HEK293 (cell line): ENCODE results near the gene DOCK9.

Experiments
- CTCF ChIA-PET: fragments of 350-600 bp; formaldehyde crosslinking; extraction: SDS; loops from one replicate; lab custom pipeline; 2021; ENCODE audit warnings: antibody characterized with exemption; lab: Yijun Ruan, JAX
- POLR2A ChIA-PET: fragments of 300-600 bp; formaldehyde crosslinking; extraction: SDS; loops from one replicate; lab custom pipeline; 2020; ENCODE audit warnings: antibody characterized with exemption, inconsistent platforms; lab: Yijun Ruan, JAX
- H3K27ac ChIP-seq: fragments of 200-500 bp; sonication (Bioruptor generic); 2 replicates; pipeline ENCODE4 v1.5.1; 2014; ENCODE audit warnings: low read depth, low read length, control low read depth, inconsistent platforms; ENCODE audit errors: extremely low read depth
- H3K36me3 ChIP-seq, 2 experiments: fragments of 200-500 bp in 1 of 2; sonication (Bioruptor generic) in 1 of 2; 1 replicate in 1 of 2; 2 replicates in 1 of 2; pipeline ENCODE4 v1.5.1; 2014 to 2017; ENCODE audit warnings: inconsistent platforms in 2 of 2, low read length in 2 of 2; ENCODE audit not compliant: control insufficient read depth in 2 of 2, insufficient read depth in 1 of 2
- H3K4me1 ChIP-seq: fragments of 200-500 bp; sonication (Bioruptor generic); 2 replicates; pipeline ENCODE4 v1.5.1; 2014; ENCODE audit warnings: mild to moderate bottlenecking, low read length, inconsistent platforms; ENCODE audit not compliant: control insufficient read depth, insufficient read depth
- H3K4me3 ChIP-seq: 2 replicates; pipeline ENCODE4 v1.5.1; 2011; ENCODE audit warnings: low read depth, mild to moderate bottlenecking, control low read depth, low read length, moderate library complexity
- H3K9me3 ChIP-seq: fragments of 200-500 bp; sonication (Bioruptor generic); 2 replicates; pipeline ENCODE4 v1.5.1; 2014; ENCODE audit warnings: low read depth, low read length, inconsistent platforms; ENCODE audit not compliant: control insufficient read depth, insufficient read depth
- KLF10 ChIP-seq: fragments of 450-650 bp; IDR thresholded peaks from 2 replicates; pipeline ENCODE4 v1.5.1; 2018; ENCODE audit warnings: missing biosample characterization, mild to moderate bottlenecking, missing genetic modification characterization
- KLF9 ChIP-seq: fragments of 450-650 bp; formaldehyde crosslinking; IDR thresholded peaks from 2 replicates; pipeline ENCODE4 v1.5.1; 2016; ENCODE audit warnings: missing biosample characterization, missing genetic modification characterization, low read depth
- SP2 ChIP-seq: fragments of 450-650 bp; formaldehyde crosslinking; IDR thresholded peaks from 2 replicates; pipeline ENCODE4 v1.5.1; 2016; ENCODE audit warnings: missing biosample characterization, missing genetic modification characterization
- YY2 ChIP-seq: fragments of 450-650 bp; formaldehyde crosslinking; IDR thresholded peaks from 2 replicates; pipeline ENCODE4 v1.5.1; 2016; ENCODE audit warnings: missing biosample characterization, missing genetic modification characterization
- ZNF138 ChIP-seq: fragments of 450-650 bp; formaldehyde crosslinking; IDR thresholded peaks from 2 replicates; pipeline ENCODE4 v1.5.1; 2016; ENCODE audit warnings: missing biosample characterization, missing genetic modification characterization, borderline replicate concordance
- ZNF157 ChIP-seq: fragments of 450-650 bp; formaldehyde crosslinking; IDR thresholded peaks from 2 replicates; pipeline ENCODE4 v1.5.1; 2016; ENCODE audit warnings: missing biosample characterization, missing genetic modification characterization
- ZNF169 ChIP-seq: fragments of 450-650 bp; formaldehyde crosslinking; IDR thresholded peaks from 2 replicates; pipeline ENCODE4 v1.5.1; 2016; ENCODE audit warnings: missing biosample characterization, missing genetic modification characterization
- ZNF184 ChIP-seq: fragments of 450-650 bp; IDR thresholded peaks from 2 replicates; pipeline ENCODE4 v1.5.1; 2018; ENCODE audit warnings: missing biosample characterization, mild to moderate bottlenecking, missing genetic modification characterization
- ZNF266 ChIP-seq: fragments of 450-650 bp; formaldehyde crosslinking; IDR thresholded peaks from 2 replicates; pipeline ENCODE4 v1.5.1; 2016; ENCODE audit warnings: missing biosample characterization, missing genetic modification characterization, low read depth
- ZNF366 ChIP-seq: fragments of 450-650 bp; formaldehyde crosslinking; conservative IDR thresholded peaks from 2 replicates; pipeline ENCODE4 v1.5.1; 2016; ENCODE audit warnings: missing biosample characterization, missing genetic modification characterization
- ZNF473 ChIP-seq: fragments of 450-650 bp; formaldehyde crosslinking; IDR thresholded peaks from 2 replicates; pipeline ENCODE4 v1.5.1; 2017; ENCODE audit warnings: missing biosample characterization, missing genetic modification characterization
- ZNF544 ChIP-seq: fragments of 450-650 bp; formaldehyde crosslinking; IDR thresholded peaks from 2 replicates; pipeline ENCODE4 v1.5.0; 2017; ENCODE audit warnings: missing biosample characterization, missing genetic modification characterization
- ZNF600 ChIP-seq: fragments of 450-650 bp; formaldehyde crosslinking; IDR thresholded peaks from 2 replicates; pipeline ENCODE4 v1.5.1; 2016; ENCODE audit warnings: missing biosample characterization, missing genetic modification characterization
- ZNF664 ChIP-seq: fragments of 450-650 bp; formaldehyde crosslinking; IDR thresholded peaks from 2 replicates; pipeline ENCODE4 v1.5.1; 2016; ENCODE audit warnings: missing biosample characterization, missing genetic modification characterization
- ZNF670 ChIP-seq: fragments of 450-650 bp; formaldehyde crosslinking; IDR thresholded peaks from 2 replicates; pipeline ENCODE4 v1.5.1; 2016; ENCODE audit warnings: missing biosample characterization, missing genetic modification characterization, low read depth
- ZNF843 ChIP-seq: fragments of 450-650 bp; formaldehyde crosslinking; IDR thresholded peaks from 2 replicates; pipeline ENCODE4 v1.5.1; 2016; ENCODE audit warnings: missing biosample characterization, missing genetic modification characterization
- TF ChIP-seq, protein P1 (sequence below): fragments of 450-650 bp; formaldehyde crosslinking; optimal IDR thresholded peaks from 2 replicates; pipeline ENCODE3; 2016; ENCODE audit warnings: missing biosample characterization, mild to moderate bottlenecking, missing genetic modification characterization
- TF ChIP-seq, protein P2 (sequence below): fragments of 450-650 bp; formaldehyde crosslinking; IDR thresholded peaks from 2 replicates; pipeline ENCODE4 v1.5.1; 2016; ENCODE audit warnings: missing biosample characterization, missing genetic modification characterization
- TF ChIP-seq, protein P3 (sequence below): IDR thresholded peaks from 2 replicates; pipeline ENCODE4 v1.6.1; 2011; ENCODE audit warnings: mild to moderate bottlenecking, low read depth, low read length, borderline replicate concordance
- TF ChIP-seq, protein P4 (sequence below): fragments of 450-650 bp; formaldehyde crosslinking; IDR thresholded peaks from 2 replicates; pipeline ENCODE4 v1.5.1; 2016; ENCODE audit warnings: missing biosample characterization, missing genetic modification characterization

DOCK9 gene

DNA sequence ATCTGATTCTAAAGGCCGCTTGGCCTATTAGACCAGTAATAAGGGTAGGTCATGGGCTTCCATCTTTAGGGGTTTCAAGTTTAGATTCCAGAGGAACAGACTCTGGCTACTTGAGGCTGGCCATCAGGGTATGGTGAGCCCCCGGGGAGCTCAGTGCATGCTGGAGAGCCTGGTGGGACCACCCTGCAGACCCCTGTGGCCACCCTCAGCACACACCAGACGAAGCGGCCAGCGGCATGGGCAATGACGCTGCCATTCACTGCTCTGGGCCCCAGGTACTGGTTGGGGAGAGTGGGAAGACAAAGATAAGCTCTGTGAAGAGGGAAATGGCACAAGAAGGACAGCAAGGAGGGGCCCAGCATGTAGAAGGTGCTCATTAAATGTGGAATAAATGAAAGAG, 126.6 kb downstream of the DOCK9 start (continued):
- TF ChIP-seq, protein P1, sequence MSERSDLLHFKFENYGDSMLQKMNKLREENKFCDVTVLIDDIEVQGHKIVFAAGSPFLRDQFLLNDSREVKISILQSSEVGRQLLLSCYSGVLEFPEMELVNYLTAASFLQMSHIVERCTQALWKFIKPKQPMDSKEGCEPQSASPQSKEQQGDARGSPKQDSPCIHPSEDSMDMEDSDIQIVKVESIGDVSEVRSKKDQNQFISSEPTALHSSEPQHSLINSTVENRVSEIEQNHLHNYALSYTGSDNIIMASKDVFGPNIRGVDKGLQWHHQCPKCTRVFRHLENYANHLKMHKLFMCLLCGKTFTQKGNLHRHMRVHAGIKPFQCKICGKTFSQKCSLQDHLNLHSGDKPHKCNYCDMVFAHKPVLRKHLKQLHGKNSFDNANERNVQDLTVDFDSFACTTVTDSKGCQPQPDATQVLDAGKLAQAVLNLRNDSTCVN (tag by site-specific recombination): no peak

DNA sequence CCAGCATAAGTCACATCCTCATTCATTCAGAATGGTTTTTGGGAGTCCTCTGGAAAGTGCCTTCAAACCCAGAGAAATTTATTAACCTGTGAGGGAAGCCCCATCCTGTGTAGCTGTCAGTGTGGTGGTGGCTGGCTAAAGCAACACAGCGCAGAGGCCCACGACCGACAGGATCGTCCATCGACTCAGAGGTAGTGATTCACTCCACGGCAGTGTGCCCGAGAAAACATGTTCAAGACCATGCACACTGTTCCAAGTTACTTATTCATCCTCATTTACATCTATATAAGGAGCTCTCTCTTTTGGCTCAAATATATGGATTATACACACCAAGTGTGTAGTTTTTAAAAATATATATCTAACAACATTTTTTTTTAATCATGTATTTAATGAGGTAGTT, 129.1 kb downstream of the DOCK9 start:
- TF ChIP-seq YY2 (tag by site-specific recombination): no peak
- TF ChIP-seq, protein P2, sequence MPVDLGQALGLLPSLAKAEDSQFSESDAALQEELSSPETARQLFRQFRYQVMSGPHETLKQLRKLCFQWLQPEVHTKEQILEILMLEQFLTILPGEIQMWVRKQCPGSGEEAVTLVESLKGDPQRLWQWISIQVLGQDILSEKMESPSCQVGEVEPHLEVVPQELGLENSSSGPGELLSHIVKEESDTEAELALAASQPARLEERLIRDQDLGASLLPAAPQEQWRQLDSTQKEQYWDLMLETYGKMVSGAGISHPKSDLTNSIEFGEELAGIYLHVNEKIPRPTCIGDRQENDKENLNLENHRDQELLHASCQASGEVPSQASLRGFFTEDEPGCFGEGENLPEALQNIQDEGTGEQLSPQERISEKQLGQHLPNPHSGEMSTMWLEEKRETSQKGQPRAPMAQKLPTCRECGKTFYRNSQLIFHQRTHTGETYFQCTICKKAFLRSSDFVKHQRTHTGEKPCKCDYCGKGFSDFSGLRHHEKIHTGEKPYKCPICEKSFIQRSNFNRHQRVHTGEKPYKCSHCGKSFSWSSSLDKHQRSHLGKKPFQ: no peak
- no peak for TF ChIP-seq ZNF266 (tag by site-specific recombination)
- TF ChIP-seq ZNF670 (tag by site-specific recombination): no peak
- TF ChIP-seq ZNF664 (tag by site-specific recombination): no peak
- TF ChIP-seq, protein P3, sequence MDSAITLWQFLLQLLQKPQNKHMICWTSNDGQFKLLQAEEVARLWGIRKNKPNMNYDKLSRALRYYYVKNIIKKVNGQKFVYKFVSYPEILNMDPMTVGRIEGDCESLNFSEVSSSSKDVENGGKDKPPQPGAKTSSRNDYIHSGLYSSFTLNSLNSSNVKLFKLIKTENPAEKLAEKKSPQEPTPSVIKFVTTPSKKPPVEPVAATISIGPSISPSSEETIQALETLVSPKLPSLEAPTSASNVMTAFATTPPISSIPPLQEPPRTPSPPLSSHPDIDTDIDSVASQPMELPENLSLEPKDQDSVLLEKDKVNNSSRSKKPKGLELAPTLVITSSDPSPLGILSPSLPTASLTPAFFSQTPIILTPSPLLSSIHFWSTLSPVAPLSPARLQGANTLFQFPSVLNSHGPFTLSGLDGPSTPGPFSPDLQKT: no peak
- TF ChIP-seq, protein P4, sequence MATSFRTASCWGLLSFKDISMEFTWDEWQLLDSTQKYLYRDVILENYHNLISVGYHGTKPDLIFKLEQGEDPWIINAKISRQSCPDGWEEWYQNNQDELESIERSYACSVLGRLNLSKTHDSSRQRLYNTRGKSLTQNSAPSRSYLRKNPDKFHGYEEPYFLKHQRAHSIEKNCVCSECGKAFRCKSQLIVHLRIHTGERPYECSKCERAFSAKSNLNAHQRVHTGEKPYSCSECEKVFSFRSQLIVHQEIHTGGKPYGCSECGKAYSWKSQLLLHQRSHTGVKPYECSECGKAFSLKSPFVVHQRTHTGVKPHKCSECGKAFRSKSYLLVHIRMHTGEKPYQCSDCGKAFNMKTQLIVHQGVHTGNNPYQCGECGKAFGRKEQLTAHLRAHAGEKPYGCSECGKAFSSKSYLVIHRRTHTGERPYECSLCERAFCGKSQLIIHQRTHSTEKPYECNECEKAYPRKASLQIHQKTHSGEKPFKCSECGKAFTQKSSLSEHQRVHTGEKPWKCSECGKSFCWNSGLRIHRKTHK (tag by site-specific recombination): no peak
- TF ChIP-seq ZNF184 (tag by site-specific recombination): no peak
- TF ChIP-seq ZNF138: no peak
- no peak for TF ChIP-seq ZNF843 (tag by site-specific recombination)
- TF ChIP-seq KLF9 (tag by site-specific recombination): no peak
- no peak for TF ChIP-seq ZNF169 (tag by site-specific recombination)
- no peaks in the 10 kb centered on the region for H3K4me1 ChIP-seq
- ChIA-PET POLR2A (no interaction called here), CTCF (interaction anchor here (0.6 to 3.5 kb wide), 2 partner anchors 8 to 196 kb away, joined by 3 to 19 read pairs; no protein-coding TSS in a partner anchor)
- peaks cover 0 to 3% of the 10 kb centered on the region in 2 experiments; a peak in 1 of 3 replicates for H3K36me3 ChIP-seq
- no peak overlapping the region for H3K27ac ChIP-seq
- no peaks in the 10 kb centered on the region for H3K9me3 ChIP-seq
- no peak overlapping the region for H3K4me3 ChIP-seq

DNA sequence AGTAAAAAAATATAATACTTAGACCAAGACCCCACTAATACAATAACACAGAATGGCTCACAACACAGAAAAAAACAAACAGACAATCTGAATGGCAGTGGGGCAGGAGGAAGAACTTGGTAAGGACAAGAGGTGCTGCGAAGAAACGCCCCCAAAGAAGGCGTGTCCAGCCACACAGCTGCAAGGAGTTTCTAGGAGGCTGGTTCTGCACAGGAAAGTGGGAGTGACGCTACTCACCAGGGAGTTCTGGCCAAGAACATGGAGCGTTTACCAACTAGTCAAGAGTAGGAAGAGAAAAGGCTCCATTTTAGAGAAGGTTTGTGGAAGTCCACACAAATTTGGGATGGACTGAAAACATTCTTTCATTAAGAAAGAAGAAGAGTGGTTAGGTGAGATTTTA, 130.1 kb downstream of the DOCK9 start:
- H3K4me3 ChIP-seq: no peak overlapping the region
- H3K4me1 ChIP-seq: no peaks in the 10 kb centered on the region
- ChIA-PET CTCF (no interaction called here), POLR2A (no interaction called here)
- TF ChIP-seq KLF9 (tag by site-specific recombination) (peak; percentile 26; the same call in 1 of the 2 replicates), ZNF157 (tag by site-specific recombination) (no peak), ZNF366 (tag by site-specific recombination) (no peak), ZNF600 (tag by site-specific recombination) (0 out of 2 replicates have a peak, but pooled peaks have one; percentile 12), SP2 (tag by site-specific recombination) (peak; percentile 34), KLF10 (tag by site-specific recombination) (0 out of 2 replicates have a peak, but pooled peaks have one; percentile 56), ZNF473 (no peak), ZNF544 (tag by site-specific recombination) (no peak)
- peaks cover 0 to 3% of the 10 kb centered on the region in 2 experiments; a peak in 1 of 3 replicates for H3K36me3 ChIP-seq
- H3K9me3 ChIP-seq: no peaks in the 10 kb centered on the region
- H3K27ac ChIP-seq: no peak overlapping the region
